CD4-positive, alpha-beta memory T cell (primary cell): ENCODE results near the gene GRID1. TPM values are rescaled to one million over a fixed set of nuclear protein-coding genes. Genes with fewer than 3 reads are reported as not detected.

Source experiments
- CTCF ChIA-PET: fragments of 350-600 bp; sonication (Branson Sonifier 250); formaldehyde crosslinking; loops from one replicate; lab custom pipeline; 2021; ENCODE audit warnings: inconsistent platforms; ENCODE audit not compliant: partially characterized antibody; lab: Charles Lee
- POLR2A ChIA-PET: fragments of 350-600 bp; sonication (Branson Sonifier 250); formaldehyde crosslinking; loops from one replicate; lab custom pipeline; 2021; ENCODE audit not compliant: partially characterized antibody; lab: Charles Lee
- DNase-seq, 5 donors: peaks; one replicate each; pipeline versions ENCODE4 v3.0.0 to v3.0.0-alpha.2; 2020 to 2022; ENCODE audit warnings: mixed read lengths in 1 of 5
- H3K27ac ChIP-seq: one replicate; pipeline ENCODE4 v1.7.0; 2013; ENCODE audit warnings: low read depth, low read length
- H3K27me3 ChIP-seq: 2 replicates; pipeline ENCODE4 v1.7.0; 2013; ENCODE audit warnings: mild to moderate bottlenecking, low read length, moderate library complexity; ENCODE audit not compliant: insufficient read depth
- H3K36me3 ChIP-seq: 2 replicates; pipeline ENCODE4 v1.7.0; 2013; ENCODE audit warnings: mild to moderate bottlenecking, low read length, moderate library complexity; ENCODE audit not compliant: insufficient read depth
- H3K4me1 ChIP-seq: 2 replicates; pipeline ENCODE4 v1.7.0; 2013; ENCODE audit warnings: mild to moderate bottlenecking, low read length, moderate library complexity; ENCODE audit not compliant: insufficient read depth
- H3K4me3 ChIP-seq, 2 donors: one replicate each; pipeline ENCODE4 v1.7.0; 2013; ENCODE audit warnings: low read length in 2 of 2, mild to moderate bottlenecking in 1 of 2
- H3K9me3 ChIP-seq, 2 donors: one replicate each; pipeline ENCODE4 v1.7.0; 2013; ENCODE audit warnings: low read length in 2 of 2, control low read depth in 1 of 2; ENCODE audit not compliant: control insufficient read depth in 1 of 2
- H3K27ac Mint-ChIP-seq, 7 donors: one replicate each; pipeline ENCODE4 v1.8.0; 2020 to 2021; ENCODE audit warnings: mixed read lengths in 7 of 7, mild to moderate bottlenecking in 6 of 7, inconsistent platforms in 3 of 7, moderate library complexity in 3 of 7
- H3K27me3 Mint-ChIP-seq, 2 donors: one replicate each; pipeline ENCODE4 v1.8.0; 2020 to 2021; ENCODE audit warnings: mixed read lengths in 2 of 2
- H3K36me3 Mint-ChIP-seq, 2 donors: one replicate each; pipeline ENCODE4 v1.8.0; 2020 to 2021; ENCODE audit warnings: mixed read lengths in 2 of 2, inconsistent platforms in 1 of 2, mild to moderate bottlenecking in 1 of 2
- H3K4me1 Mint-ChIP-seq, 4 donors: one replicate each; pipeline ENCODE4 v1.8.0; 2020 to 2021; ENCODE audit warnings: mixed read lengths in 4 of 4, mild to moderate bottlenecking in 1 of 4
- H3K4me3 Mint-ChIP-seq, 8 donors: one replicate each; pipeline ENCODE4 v1.8.0; 2020 to 2021; ENCODE audit warnings: mixed read lengths in 8 of 8, mild to moderate bottlenecking in 7 of 8, moderate library complexity in 6 of 8, inconsistent platforms in 3 of 8
- H3K9me3 Mint-ChIP-seq, 8 donors: one replicate each; pipeline ENCODE4 v1.8.0; 2020 to 2021; ENCODE audit warnings: mixed read lengths in 8 of 8, mild to moderate bottlenecking in 5 of 8, inconsistent platforms in 3 of 8, moderate library complexity in 1 of 8
- intact Hi-C: fragments of 100-400 bp; cut with micrococcal nuclease; formaldehyde crosslinking; loops from one replicate; pipeline ENCODE4 v1.15.1; 2023
- polyA plus RNA-seq, 2 donors: library from polyadenylated mRNA; unstranded; fragments of 300-500 nt; fragmentation: Illumina TruSeq; gene quantifications; one replicate each; pipeline ENCODE4 v1.2.3, GENCODE V29; 2021
- total RNA-seq, 2 experiments: library from RNA; stranded (reverse); gene quantifications; one replicate each; pipeline ENCODE4 v1.2.3, GENCODE V29; 2021

GRID1 gene
- total and polyA plus RNA-seq, 4 experiments from 2014 or later = not detected

GRCh38 chr10:86247588-86247987 is 119.0 kb downstream of the GRID1 start:
- no peaks in the 10 kb centered on the region for H3K4me1 ChIP-seq
- Mint-ChIP-seq H3K4me3 (no peak overlapping the region), H3K27me3 (peaks cover 3 to 7% of the 10 kb centered on the region in 2 donors), H3K9me3 (peaks cover 5 to 11% (median 9%) of the 10 kb centered on the region in 8 donors), H3K27ac (no peak overlapping the region), H3K36me3 (no peaks in the 10 kb centered on the region), H3K4me1 (no peaks in the 10 kb centered on the region)
- H3K9me3 ChIP-seq = no peaks in the 10 kb centered on the region
- ChIA-PET POLR2A (no interaction called here), CTCF (no interaction called here)
- H3K27ac ChIP-seq = no peak overlapping the region
- no peak overlapping the region for H3K4me3 ChIP-seq
- intact Hi-C loops = no loop called here
- no peaks in the 10 kb centered on the region for H3K27me3 ChIP-seq
- no peak for DNase-seq
- H3K36me3 ChIP-seq = no peaks in the 10 kb centered on the region

- Histone ChIP-seq H3K27ac (no peak overlapping the region), H3K9me3 (no peaks in the 10 kb centered on the region), H3K36me3 (no peaks in the 10 kb centered on the region), H3K4me1 (no peaks in the 10 kb centered on the region), H3K4me3 (no peak overlapping the region), H3K27me3 (no peaks in the 10 kb centered on the region)
- DNase-seq = no peak
- Mint-ChIP-seq H3K9me3 (peaks cover 5 to 11% (median 9%) of the 10 kb centered on the region in 8 donors), H3K4me3 (no peak overlapping the region), H3K27ac (peak overlapping the region in 1 of 7 donors; percentile 3), H3K4me1 (no peaks in the 10 kb centered on the region), H3K27me3 (peaks cover 3 to 7% of the 10 kb centered on the region in 2 donors), H3K36me3 (no peaks in the 10 kb centered on the region)
- POLR2A ChIA-PET = no interaction called here
- CTCF ChIA-PET = no interaction called here
- intact Hi-C loops = no loop called here
Observed at GRCh38 chr10:86247073-86247472, 119.5 kb downstream of the GRID1 start.

- Mint-ChIP-seq H3K4me3 (no peak overlapping the region), H3K9me3 (peaks cover 5 to 11% (median 8%) of the 10 kb centered on the region in 8 donors), H3K4me1 (no peaks in the 10 kb centered on the region), H3K27ac (no peak overlapping the region), H3K27me3 (peaks cover 3 to 8% of the 10 kb centered on the region in 2 donors), H3K36me3 (no peaks in the 10 kb centered on the region)
- H3K4me3 ChIP-seq = no peak overlapping the region
- DNase-seq = no peak
- no peaks in the 10 kb centered on the region for H3K9me3 ChIP-seq
- H3K36me3 ChIP-seq = no peaks in the 10 kb centered on the region
- ChIA-PET POLR2A (no interaction called here), CTCF (no interaction called here)
- H3K4me1 ChIP-seq = no peaks in the 10 kb centered on the region
- H3K27me3 ChIP-seq = no peaks in the 10 kb centered on the region
- intact Hi-C loops = no loop called here
- no peak overlapping the region for H3K27ac ChIP-seq
Observed at GRCh38 chr10:86246279-86246940, 120.2 kb downstream of the GRID1 start.

GRCh38 chr10:86245015-86245394 is 121.6 kb downstream of the GRID1 start:
- no peak for DNase-seq
- Histone ChIP-seq H3K4me1 (no peaks in the 10 kb centered on the region), H3K36me3 (no peaks in the 10 kb centered on the region), H3K27me3 (no peaks in the 10 kb centered on the region), H3K27ac (no peak overlapping the region), H3K4me3 (no peak overlapping the region), H3K9me3 (no peaks in the 10 kb centered on the region)
- Mint-ChIP-seq H3K36me3 (no peaks in the 10 kb centered on the region), H3K4me1 (no peaks in the 10 kb centered on the region), H3K4me3 (no peak overlapping the region), H3K9me3 (peaks cover 2 to 8% (median 6%) of the 10 kb centered on the region in 8 donors), H3K27ac (peak overlapping the region in 1 of 7 donors; percentile 13), H3K27me3 (peaks cover 3 to 8% of the 10 kb centered on the region in 2 donors)
- ChIA-PET CTCF (no interaction called here), POLR2A (no interaction called here)
- intact Hi-C loops = no loop called here

DNA sequence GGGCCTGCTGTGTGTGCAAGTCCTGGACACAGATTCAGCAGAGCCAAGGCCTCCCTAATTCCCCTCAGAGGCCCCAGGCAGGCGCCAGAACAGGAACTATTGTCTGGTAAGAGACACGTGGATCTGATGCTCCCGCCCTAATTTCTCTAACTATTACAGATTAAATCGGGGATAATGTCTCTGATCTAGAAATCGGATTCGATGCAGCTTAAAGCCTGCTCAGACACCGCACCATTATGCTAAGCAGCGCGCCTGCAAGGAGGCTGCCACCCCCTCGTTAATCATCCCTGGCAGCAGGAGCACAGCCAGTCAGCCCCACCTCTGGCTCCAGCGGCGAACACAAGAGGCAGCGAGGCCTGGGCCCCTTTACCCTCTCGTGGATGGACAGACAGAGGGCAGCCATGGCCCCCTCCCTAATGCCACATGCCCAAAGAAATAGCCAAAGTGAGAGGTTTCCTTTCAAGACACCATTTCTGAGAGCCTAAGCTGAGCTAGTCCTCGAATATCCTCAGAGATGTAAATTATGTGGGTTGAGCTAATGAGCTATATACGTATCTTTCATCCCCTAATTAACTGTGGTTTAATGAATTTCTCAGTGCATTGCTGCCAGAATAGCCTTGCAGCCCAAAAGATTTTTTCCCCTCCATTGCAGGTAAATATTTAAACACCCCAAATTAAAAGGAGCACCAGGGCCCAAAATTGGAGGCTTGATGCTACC is 122.1 kb downstream of the GRID1 start:
- ChIA-PET CTCF (no interaction called here), POLR2A (no interaction called here)
- Mint-ChIP-seq H3K27ac (peak overlapping the region in 1 of 7 donors; percentile 13), H3K9me3 (peaks cover 0 to 5% (median 2%) of the 10 kb centered on the region in 8 donors), H3K27me3 (peaks cover 3 to 8% of the 10 kb centered on the region in 2 donors), H3K4me3 (no peak overlapping the region), H3K4me1 (no peaks in the 10 kb centered on the region), H3K36me3 (no peaks in the 10 kb centered on the region)
- Histone ChIP-seq H3K27me3 (no peaks in the 10 kb centered on the region), H3K4me3 (no peak overlapping the region), H3K4me1 (no peaks in the 10 kb centered on the region), H3K9me3 (no peaks in the 10 kb centered on the region), H3K27ac (no peak overlapping the region), H3K36me3 (no peaks in the 10 kb centered on the region)
- DNase-seq = no peak
- intact Hi-C loops = no loop called here

- no peak for DNase-seq
- ChIA-PET CTCF (no interaction called here), POLR2A (no interaction called here)
- peaks cover 3 to 8% of the 10 kb centered on the region in 2 donors for H3K27me3 Mint-ChIP-seq
- intact Hi-C loops = no loop called here
- no peak overlapping the region for H3K4me3 ChIP-seq
- H3K36me3 Mint-ChIP-seq = no peaks in the 10 kb centered on the region
- H3K4me1 Mint-ChIP-seq = no peaks in the 10 kb centered on the region
- no peak overlapping the region for H3K27ac Mint-ChIP-seq
- H3K36me3 ChIP-seq = no peaks in the 10 kb centered on the region
- no peak overlapping the region for H3K4me3 Mint-ChIP-seq
- H3K27me3 ChIP-seq = no peaks in the 10 kb centered on the region
- no peaks in the 10 kb centered on the region for H3K9me3 ChIP-seq
- H3K9me3 Mint-ChIP-seq = peaks cover 0 to 5% (median 0%) of the 10 kb centered on the region in 8 donors
- H3K27ac ChIP-seq = no peak overlapping the region
- no peaks in the 10 kb centered on the region for H3K4me1 ChIP-seq
Observed at GRCh38 chr10:86243651-86244155, 122.9 kb downstream of the GRID1 start.

DNA sequence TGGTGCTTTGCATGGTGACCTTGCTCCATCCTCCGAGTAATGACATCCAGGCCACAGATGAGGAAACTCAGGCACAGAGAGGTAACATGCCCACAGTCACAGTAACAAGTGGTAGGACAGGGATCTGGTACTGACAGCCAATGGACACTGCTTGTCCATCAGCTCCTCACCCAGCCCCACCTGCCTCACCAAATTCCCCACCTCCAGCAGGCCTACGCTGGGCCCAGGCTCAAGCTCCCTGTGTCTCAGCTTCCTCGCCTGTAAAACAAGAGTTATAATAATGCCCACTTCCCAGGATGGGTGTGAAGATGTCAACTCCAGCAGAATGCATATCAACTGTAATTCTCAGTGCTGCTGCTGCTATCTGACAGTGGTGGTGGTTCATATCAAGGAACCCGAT is 123.8 kb downstream of the GRID1 start:
- H3K4me1 Mint-ChIP-seq = no peaks in the 10 kb centered on the region
- peaks cover 3 to 8% of the 10 kb centered on the region in 2 donors for H3K27me3 Mint-ChIP-seq
- H3K27ac Mint-ChIP-seq = peak overlapping the region in 1 of 7 donors; percentile 18
- no peaks in the 10 kb centered on the region for H3K36me3 Mint-ChIP-seq
- no peak for DNase-seq
- intact Hi-C loops = no loop called here
- CTCF ChIA-PET = no interaction called here
- H3K4me1 ChIP-seq = no peaks in the 10 kb centered on the region
- H3K9me3 Mint-ChIP-seq = peaks cover 0 to 6% (median 1%) of the 10 kb centered on the region in 8 donors
- no peak overlapping the region for H3K4me3 Mint-ChIP-seq
- POLR2A ChIA-PET = no interaction called here
- no peaks in the 10 kb centered on the region for H3K27me3 ChIP-seq
- H3K4me3 ChIP-seq = no peak overlapping the region
- H3K36me3 ChIP-seq = no peaks in the 10 kb centered on the region
- H3K27ac ChIP-seq = no peak overlapping the region
- H3K9me3 ChIP-seq = no peaks in the 10 kb centered on the region
